Measurements from ENCODE around the gene USP7. TPM values are rescaled to one million over a fixed set of nuclear protein-coding genes. Genes with fewer than 3 reads are reported as not detected.
"Not testable (repeated sequence)": the region's sequence is repeated elsewhere in the genome, so short reads cannot be mapped to it uniquely, and the experiment has no call there.

The USP7 gene
- total RNA-seq, 2 experiments from 2014 or later, result 157 to 160 TPM

DNA sequence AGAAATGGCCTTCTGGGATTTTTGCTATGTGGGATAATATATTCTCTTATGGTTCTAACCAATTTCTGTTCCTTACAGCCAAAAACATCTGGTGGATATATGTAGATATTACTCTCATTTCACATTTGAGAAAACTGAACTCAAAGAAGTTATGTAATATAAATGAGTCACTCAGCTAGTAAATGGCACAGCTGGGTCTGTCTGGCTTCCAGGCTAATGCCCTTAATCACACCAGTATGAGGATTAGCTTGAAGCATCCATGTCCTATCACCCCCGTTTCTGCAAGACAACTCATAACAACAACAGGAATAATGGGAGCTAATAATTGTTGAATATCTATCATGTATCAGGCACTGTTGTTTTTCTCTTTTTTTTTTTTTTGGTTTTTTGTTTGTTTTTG lies 34.4 kb upstream of the USP7 start:
- H3K36me3 Mint-ChIP-seq (ENCODE audit: low read depth), result no peaks in the 10 kb centered on the region
- no peaks in the 10 kb centered on the region for H3K9me3 Mint-ChIP-seq
- no peak for DNase-seq
- H3K4me3 Mint-ChIP-seq, result no peak overlapping the region
- peaks cover 3% of the 10 kb centered on the region for H3K4me1 Mint-ChIP-seq
- ChIA-PET POLR2A (no interaction called here), CTCF (interaction anchor here (0.8 kb wide), 1 partner anchor 52 kb away, joined by 3 read pairs; no protein-coding TSS in a partner anchor)
- H3K27ac Mint-ChIP-seq, result no peak overlapping the region
- H3K27me3 Mint-ChIP-seq, result no peaks in the 10 kb centered on the region

DNA sequence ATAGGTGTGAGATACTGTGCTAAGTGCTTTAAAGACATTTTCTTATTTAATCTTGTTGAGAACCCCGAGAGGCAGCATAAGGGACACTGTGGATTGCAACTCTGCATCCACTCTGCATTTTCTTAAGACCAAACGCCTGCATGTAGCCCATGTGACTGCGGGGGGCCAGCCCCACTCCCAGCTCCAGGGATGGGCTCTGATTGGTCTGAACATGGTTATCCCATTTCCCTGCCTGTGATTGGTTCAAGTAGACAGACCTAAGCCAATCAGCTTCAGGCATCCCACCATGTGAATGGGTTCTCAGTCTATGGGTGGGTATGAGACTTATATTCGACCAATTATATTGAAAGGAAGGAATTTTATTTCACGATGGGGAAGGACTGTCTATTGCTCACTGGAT lies 33.2 kb upstream of the USP7 start:
- no peak for DNase-seq
- Mint-ChIP-seq H3K9me3 (no peaks in the 10 kb centered on the region), H3K27ac (no peak overlapping the region), H3K4me1 (peaks cover under 1% of the 10 kb centered on the region), H3K27me3 (no peaks in the 10 kb centered on the region), H3K36me3 (ENCODE audit: low read depth) (no peaks in the 10 kb centered on the region), H3K4me3 (no peak overlapping the region)
- POLR2A ChIA-PET, result no interaction called here
- CTCF ChIA-PET, result interaction anchor here (0.7 to 2.4 kb wide), 3 partner anchors 12 to 20 kb away, joined by 4 to 8 read pairs (median 4); no protein-coding TSS in a partner anchor

DNA sequence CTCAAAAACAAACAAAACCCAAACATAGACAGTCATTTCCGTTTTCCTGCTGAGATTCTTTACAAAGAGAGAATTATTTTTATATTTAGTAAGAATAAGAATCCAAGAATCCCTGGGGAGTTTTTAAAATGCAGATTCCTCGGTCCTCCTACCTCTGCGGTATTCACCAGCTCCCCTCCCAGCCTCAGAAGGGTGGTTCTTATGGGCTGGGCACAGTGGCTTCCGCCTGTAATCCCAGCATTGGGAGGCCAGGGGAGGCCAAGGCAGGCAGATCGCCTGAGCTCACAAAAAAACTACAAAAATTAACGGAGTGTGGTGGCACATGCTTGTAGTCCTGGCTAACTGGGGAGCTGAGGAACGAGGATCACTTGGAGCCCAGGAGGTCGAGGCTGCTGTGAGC lies 26.7 kb upstream of the USP7 start:
- CTCF ChIA-PET, result no interaction called here
- Mint-ChIP-seq H3K36me3 (ENCODE audit: low read depth) (no peaks in the 10 kb centered on the region), H3K27ac (no peak overlapping the region), H3K4me1 (no peaks in the 10 kb centered on the region), H3K27me3 (no peaks in the 10 kb centered on the region), H3K9me3 (no peaks in the 10 kb centered on the region), H3K4me3 (no peak overlapping the region)
- POLR2A ChIA-PET, result no interaction called here
- DNase-seq, result no peak

DNA sequence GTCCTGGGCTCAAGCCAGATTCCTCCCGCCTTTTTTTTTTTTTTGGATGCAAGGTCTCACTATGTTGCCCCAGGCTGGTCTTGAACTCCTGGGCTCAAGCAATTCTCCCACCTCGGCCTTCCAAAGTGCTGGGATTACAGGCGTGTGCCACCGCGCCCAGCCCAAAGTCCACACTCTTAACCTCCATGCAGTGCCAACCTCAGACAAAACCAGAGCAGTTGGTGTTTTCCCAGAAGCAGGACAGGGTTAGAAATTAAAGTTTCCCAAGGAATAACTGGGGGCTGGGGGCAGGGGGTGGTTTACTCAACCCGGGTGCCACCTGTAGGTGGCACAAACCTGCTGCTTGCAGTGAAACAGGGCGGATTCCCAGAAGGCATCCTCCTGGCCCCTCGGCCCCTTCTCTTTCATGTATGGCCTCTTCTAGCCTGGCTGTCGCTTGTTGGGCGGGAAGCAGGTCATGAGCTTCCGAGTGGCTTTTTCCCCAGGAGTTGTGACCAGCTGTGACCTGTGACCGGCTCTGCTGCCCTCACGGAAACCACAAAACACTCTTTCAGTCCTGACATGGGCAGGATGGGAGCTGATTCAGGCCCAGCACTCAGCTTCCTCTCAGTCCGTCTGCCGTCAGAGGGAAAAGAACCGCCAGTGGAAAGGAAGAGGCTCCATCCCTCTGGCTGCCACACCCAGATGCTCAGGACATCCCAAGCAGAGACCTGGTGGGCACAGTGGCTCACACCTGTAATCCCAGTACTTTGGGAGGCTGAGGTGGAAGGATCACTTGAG lies 25.6 kb upstream of the USP7 start:
- no peak for DNase-seq
- CTCF ChIA-PET, result interaction anchor here (0.6 kb wide), 1 partner anchor 72 kb away, joined by 4 read pairs; no protein-coding TSS in a partner anchor
- no peaks in the 10 kb centered on the region for H3K9me3 Mint-ChIP-seq
- no peaks in the 10 kb centered on the region for H3K27me3 Mint-ChIP-seq
- no peak overlapping the region for H3K27ac Mint-ChIP-seq
- H3K4me3 Mint-ChIP-seq, result no peak overlapping the region
- H3K4me1 Mint-ChIP-seq, result no peaks in the 10 kb centered on the region
- H3K36me3 Mint-ChIP-seq (ENCODE audit: low read depth), result no peaks in the 10 kb centered on the region
- POLR2A ChIA-PET, result no interaction called here

DNA sequence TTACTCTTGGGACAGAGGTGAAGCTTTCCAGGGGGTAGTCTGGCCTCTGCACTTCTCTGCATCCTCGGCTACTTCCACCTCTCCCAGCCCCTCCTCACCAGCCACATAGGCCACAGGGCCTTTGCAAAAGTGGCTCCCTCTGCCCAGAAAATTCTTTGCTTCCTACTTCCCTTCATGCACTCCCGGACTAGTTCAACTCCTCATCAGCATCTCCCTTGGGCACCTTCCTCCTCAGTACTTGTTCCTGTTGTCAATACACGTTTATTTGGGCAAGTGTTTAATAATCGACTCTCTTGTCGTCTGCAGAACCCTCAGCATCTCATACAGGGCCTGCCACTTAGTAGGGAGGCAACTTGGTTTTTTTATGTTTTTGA lies 23.1 kb upstream of the USP7 start:
- H3K27me3 Mint-ChIP-seq, result no peaks in the 10 kb centered on the region
- ChIA-PET CTCF (interaction anchor here (1.2 kb wide), 1 partner anchor 107 kb away, joined by 4 read pairs; no protein-coding TSS in a partner anchor), POLR2A (no interaction called here)
- no peaks in the 10 kb centered on the region for H3K9me3 Mint-ChIP-seq
- DNase-seq, result no peak
- H3K27ac Mint-ChIP-seq, result no peak overlapping the region
- no peaks in the 10 kb centered on the region for H3K36me3 Mint-ChIP-seq (ENCODE audit: low read depth)
- H3K4me1 Mint-ChIP-seq, result no peaks in the 10 kb centered on the region
- no peak overlapping the region for H3K4me3 Mint-ChIP-seq

DNA sequence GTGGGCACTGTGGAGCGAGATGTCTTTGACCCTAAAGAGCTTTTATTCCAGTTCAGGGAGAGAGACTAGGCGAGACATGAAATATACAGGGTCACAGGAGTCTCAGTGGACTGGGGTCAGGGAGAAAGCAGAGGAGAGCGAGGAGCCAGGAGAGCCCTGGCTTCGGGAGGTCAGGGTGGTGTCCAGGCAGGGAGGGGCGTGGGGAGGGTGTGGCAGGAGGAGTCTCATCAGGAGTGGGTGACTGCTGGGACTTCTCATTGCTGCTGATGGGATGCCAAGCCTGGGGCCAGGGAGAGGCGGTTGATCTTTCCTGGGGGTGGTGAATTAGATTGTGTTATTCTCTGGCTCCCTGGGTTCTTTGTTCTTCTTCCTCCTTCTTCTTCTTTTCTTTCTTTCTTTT lies 22.4 kb upstream of the USP7 start:
- ChIA-PET CTCF (interaction anchor here (1.2 kb wide), 1 partner anchor 106 kb away, joined by 4 read pairs; no protein-coding TSS in a partner anchor), POLR2A (no interaction called here)
- no peaks in the 10 kb centered on the region for H3K36me3 Mint-ChIP-seq (ENCODE audit: low read depth)
- H3K9me3 Mint-ChIP-seq, result no peaks in the 10 kb centered on the region
- no peak overlapping the region for H3K27ac Mint-ChIP-seq
- no peak overlapping the region for H3K4me3 Mint-ChIP-seq
- DNase-seq, result no peak
- no peaks in the 10 kb centered on the region for H3K27me3 Mint-ChIP-seq
- no peaks in the 10 kb centered on the region for H3K4me1 Mint-ChIP-seq

DNA sequence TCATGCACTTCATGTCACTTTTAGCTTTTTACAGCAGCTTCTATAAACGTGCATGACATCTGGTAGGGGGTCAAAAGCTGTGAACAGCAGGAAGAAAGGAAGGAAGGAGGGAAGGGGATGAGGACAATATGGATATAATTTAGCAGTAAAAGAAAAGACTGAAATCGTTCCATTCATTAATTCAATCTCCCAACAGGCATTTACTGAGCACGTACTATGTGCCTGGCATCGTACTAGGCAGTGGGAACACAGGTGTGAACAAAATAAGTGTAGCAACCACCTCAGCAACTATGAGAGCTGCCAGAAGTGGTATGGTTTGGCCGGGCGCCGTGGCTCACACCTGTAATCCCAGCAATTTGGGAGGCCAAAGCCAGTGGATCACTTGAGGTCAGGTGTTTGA lies 19.1 kb upstream of the USP7 start:
- ChIA-PET POLR2A (no interaction called here), CTCF (no interaction called here)
- Mint-ChIP-seq H3K9me3 (no peaks in the 10 kb centered on the region), H3K36me3 (ENCODE audit: low read depth) (no peaks in the 10 kb centered on the region), H3K4me3 (no peak overlapping the region), H3K27me3 (no peaks in the 10 kb centered on the region), H3K4me1 (no peaks in the 10 kb centered on the region), H3K27ac (no peak overlapping the region)
- no peak for DNase-seq

DNA sequence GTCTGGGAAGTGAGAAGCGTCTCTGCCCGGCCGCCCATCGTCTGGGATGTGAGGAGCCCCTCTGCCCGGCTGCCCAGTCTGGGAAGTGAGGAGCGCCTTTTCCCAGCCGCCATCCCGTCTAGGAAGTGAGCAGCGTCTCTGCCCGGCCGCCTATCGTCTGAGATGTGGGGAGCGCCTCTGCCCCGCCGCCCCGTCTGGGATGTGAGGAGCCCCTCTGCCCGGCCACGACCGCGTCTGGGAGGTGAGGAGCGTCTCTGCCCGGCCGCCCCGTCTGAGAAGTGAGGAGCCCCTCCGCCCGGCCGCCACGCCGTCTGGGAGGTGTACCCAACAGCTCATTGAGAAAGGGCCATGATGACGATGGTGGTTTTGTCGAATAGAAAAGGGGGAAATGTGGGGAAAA lies 18.2 kb upstream of the USP7 start:
- DNase-seq; CTCF ChIA-PET; H3K27ac Mint-ChIP-seq; H3K9me3 Mint-ChIP-seq; H3K4me3 Mint-ChIP-seq; H3K27me3 Mint-ChIP-seq; POLR2A ChIA-PET; H3K36me3 Mint-ChIP-seq (ENCODE audit: low read depth); H3K4me1 Mint-ChIP-seq: not testable (repeated sequence)

DNA sequence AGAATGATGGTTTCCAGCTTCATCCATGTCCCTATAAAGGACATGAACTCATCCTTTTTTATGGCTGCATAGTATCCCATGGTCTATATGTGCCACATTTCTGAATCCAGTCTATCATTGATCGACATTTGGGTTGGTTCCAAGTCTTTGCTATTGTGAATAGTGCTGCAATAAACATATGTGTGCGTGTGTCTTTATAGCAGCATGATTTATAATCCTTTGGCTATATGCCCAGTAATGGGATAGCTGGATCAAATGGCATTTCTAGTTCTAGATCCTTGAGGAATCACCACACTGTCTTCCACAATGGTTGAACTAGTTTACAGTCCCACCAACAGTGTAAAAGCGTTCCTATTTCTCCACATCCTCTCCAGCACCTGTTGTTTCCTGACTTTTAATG lies 12.5 kb upstream of the USP7 start:
- H3K27me3 Mint-ChIP-seq, result peaks cover 14% of the 10 kb centered on the region
- CTCF ChIA-PET; H3K27ac Mint-ChIP-seq; H3K4me1 Mint-ChIP-seq; H3K36me3 Mint-ChIP-seq (ENCODE audit: low read depth); POLR2A ChIA-PET; H3K9me3 Mint-ChIP-seq; DNase-seq; H3K4me3 Mint-ChIP-seq: not testable (repeated sequence)

DNA sequence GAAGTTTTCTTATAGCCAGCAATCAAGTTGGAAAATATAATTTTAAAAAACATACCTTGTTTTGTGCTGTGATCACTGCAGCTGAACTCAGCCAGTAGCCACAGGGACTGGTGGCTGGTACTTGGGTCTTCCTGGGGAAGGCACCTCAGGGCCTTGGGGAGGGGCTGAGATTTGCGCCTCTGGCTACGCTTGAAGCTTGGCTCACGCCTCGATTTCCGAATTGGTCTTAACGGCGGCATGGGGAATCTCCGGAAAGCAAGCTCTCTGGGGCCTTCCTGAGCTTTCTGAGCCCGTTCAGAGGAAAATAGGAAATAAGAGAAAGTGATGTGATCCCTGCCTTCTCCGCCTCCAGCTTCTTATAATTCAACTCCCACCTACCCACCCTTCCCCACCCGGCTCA lies 11.3 kb upstream of the USP7 start:
- H3K27me3 Mint-ChIP-seq, result peaks cover 14% of the 10 kb centered on the region
- no peaks in the 10 kb centered on the region for H3K9me3 Mint-ChIP-seq
- CTCF ChIA-PET, result no interaction called here
- no peaks in the 10 kb centered on the region for H3K36me3 Mint-ChIP-seq (ENCODE audit: low read depth)
- H3K4me3 Mint-ChIP-seq, result no peak overlapping the region
- H3K4me1 Mint-ChIP-seq, result no peaks in the 10 kb centered on the region
- DNase-seq, result no peak
- no peak overlapping the region for H3K27ac Mint-ChIP-seq
- POLR2A ChIA-PET, result no interaction called here

DNA sequence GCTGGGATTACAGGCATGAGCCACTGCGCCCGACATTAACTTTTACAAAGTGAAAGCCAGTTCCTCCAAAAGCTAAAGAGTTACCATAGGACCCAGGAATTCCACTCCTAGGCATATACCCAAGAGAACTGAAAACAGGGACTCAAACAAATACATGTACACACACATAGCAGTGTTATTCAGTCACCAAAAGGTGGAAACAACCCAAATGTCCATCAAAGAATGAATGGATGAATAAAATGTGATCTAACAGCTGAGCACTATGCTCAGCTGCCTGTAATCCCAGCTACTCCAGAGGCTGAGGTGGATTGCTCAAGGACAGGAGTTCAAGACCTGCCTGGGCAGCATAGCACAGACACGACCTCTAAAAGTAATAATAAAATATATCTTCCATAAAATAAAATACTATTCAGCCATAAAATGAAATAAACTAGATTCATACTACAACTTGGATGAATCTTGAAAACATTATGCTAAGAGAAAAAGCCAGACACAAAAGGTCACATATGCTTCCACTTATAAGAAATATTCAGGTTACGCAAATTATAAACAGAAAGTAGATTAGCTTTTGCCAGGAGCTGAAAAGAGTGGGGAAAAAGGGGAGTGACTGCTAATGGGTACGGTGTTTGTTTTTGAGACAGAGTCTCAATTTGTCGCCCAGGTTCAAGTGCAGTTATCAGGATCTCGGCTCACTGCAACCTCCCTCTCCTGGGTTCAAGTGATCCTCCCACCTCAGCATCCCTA lies 9.3 kb upstream of the USP7 start:
- POLR2A ChIA-PET, result no interaction called here
- H3K4me3 Mint-ChIP-seq, result no peak overlapping the region
- no peak overlapping the region for H3K27ac Mint-ChIP-seq
- H3K9me3 Mint-ChIP-seq, result no peaks in the 10 kb centered on the region
- no peaks in the 10 kb centered on the region for H3K4me1 Mint-ChIP-seq
- DNase-seq, result no peak
- peaks cover 14% of the 10 kb centered on the region for H3K27me3 Mint-ChIP-seq
- H3K36me3 Mint-ChIP-seq (ENCODE audit: low read depth), result no peaks in the 10 kb centered on the region
- CTCF ChIA-PET, result interaction anchor here (1.1 kb wide), 1 partner anchor 36 kb away, joined by 4 read pairs; no protein-coding TSS in a partner anchor

DNA sequence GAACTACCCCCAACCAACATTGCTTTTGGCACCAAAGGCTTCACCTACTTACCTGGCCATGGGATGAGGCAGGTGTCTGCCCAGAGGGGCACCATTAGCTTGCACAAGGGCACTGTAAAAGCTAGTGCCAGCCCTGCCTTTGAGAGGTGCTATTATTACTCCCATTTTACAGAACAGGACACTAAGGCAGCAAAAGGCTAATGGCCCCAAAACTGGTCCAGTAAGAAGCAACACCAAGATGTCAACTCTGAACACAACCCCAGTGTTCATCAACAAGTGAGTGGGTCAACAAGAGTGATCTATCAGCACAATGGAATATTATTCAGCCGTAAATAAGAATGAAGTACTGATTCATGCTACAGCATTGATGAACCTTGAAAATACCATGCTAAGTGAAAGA lies 7.7 kb upstream of the USP7 start:
- peaks cover 3% of the 10 kb centered on the region for H3K27me3 Mint-ChIP-seq
- H3K27ac Mint-ChIP-seq, result no peak overlapping the region
- H3K4me1 Mint-ChIP-seq, result no peaks in the 10 kb centered on the region
- ChIA-PET CTCF (interaction anchor here (1.7 kb wide), 1 partner anchor 15 kb away, joined by 3 read pairs; no protein-coding TSS in a partner anchor), POLR2A (no interaction called here)
- H3K9me3 Mint-ChIP-seq, result no peaks in the 10 kb centered on the region
- no peaks in the 10 kb centered on the region for H3K36me3 Mint-ChIP-seq (ENCODE audit: low read depth)
- DNase-seq, result no peak
- no peak overlapping the region for H3K4me3 Mint-ChIP-seq

DNA sequence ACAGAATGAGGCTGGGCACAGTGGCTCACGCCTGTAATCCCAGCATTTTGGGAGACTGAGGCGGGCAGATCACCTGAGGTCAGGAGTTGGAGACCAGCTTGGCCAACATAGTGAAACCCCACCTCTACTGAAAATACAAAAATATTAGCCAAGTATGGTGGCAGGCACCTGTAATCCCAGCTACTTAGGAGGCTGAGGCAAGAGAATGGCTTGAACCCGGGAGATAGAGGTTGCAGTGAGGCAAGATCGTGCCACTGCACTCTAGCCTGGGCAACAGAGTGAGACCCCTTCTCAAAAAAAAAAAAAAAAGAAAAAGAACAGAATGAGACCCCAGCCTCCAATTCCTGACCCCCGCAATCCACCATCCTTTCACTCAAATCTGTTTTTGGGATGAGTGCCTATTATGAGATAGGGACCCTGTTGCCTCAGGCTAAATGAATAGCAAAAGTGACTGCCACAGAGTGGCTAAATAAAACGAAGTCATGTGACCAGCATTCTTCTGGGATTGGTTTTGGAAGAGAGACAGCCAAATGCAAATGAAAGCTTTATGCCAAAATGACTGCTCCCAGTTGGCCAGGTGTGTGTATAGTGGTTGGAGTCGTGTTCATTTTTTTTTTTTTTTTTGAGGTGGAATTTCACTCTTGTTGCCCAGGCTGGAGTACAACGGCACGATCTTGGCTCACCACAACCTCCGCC lies 5.6 kb upstream of the USP7 start:
- H3K9me3 Mint-ChIP-seq; POLR2A ChIA-PET; H3K4me1 Mint-ChIP-seq; DNase-seq; H3K27me3 Mint-ChIP-seq; H3K36me3 Mint-ChIP-seq (ENCODE audit: low read depth); H3K27ac Mint-ChIP-seq; H3K4me3 Mint-ChIP-seq: not testable (repeated sequence)
- CTCF ChIA-PET, result interaction anchor here (0.7 kb wide), 1 partner anchor 98 kb away, joined by 4 read pairs; no protein-coding TSS in a partner anchor

Measured in activated CD4-positive, alpha-beta T cell treated with anti-CD3 and anti-CD28 coated beads, Interleukin-2, amount 10 ng/mL, durations not matched to agents 7 days and 5 days (primary cell).